RWPE2 (cell line): ENCODE measurements around the gene TMEM158.

Experiments used
- ATAC-seq: fragments of 200-7000 bp; cut with Tn5 transposase; 3 replicates; pipeline ENCODE4 v1.9.1; 2021; ENCODE audit warnings: low read depth
- DNase-seq: peaks from one replicate; pipeline ENCODE4 v3.0.0-alpha.2; 2020; ENCODE audit warnings: low spot score
- H3K27ac ChIP-seq: fragments of 450-650 bp; 2 replicates; pipeline ENCODE4 v1.5.1; 2017; ENCODE audit warnings: mild to moderate bottlenecking; ENCODE audit not compliant: poor library complexity, severe bottlenecking
- H3K27me3 ChIP-seq: fragments of 250-450 bp; sonication (Bioruptor Pico); 2 replicates; pipeline ENCODE4 v1.5.1; 2021; ENCODE audit warnings: mild to moderate bottlenecking, moderate library complexity; ENCODE audit not compliant: insufficient read depth, poor library complexity, severe bottlenecking
- H3K36me3 ChIP-seq: fragments of 250-450 bp; sonication (Bioruptor Pico); 2 replicates; pipeline ENCODE4 v1.5.1; 2020; ENCODE audit warnings: low read depth, mild to moderate bottlenecking, moderate library complexity
- H3K4me1 ChIP-seq: fragments of 250-450 bp; sonication (Bioruptor Pico); 2 replicates; pipeline ENCODE4 v1.5.1; 2021; ENCODE audit warnings: mild to moderate bottlenecking, moderate library complexity; ENCODE audit not compliant: insufficient read depth, poor library complexity, severe bottlenecking
- H3K4me3 ChIP-seq: fragments of 250-450 bp; sonication (Bioruptor Pico); 2 replicates; pipeline ENCODE4 v1.5.1; 2021; ENCODE audit warnings: mild to moderate bottlenecking, moderate library complexity; ENCODE audit not compliant: severe bottlenecking
- H3K9me3 ChIP-seq: fragments of 250-450 bp; sonication (Bioruptor Pico); 2 replicates; pipeline ENCODE4 v1.5.1; 2021; ENCODE audit warnings: mild to moderate bottlenecking, moderate library complexity; ENCODE audit not compliant: severe bottlenecking
- TF ChIP-seq, protein P1 (sequence below): fragments of 450-650 bp; IDR thresholded peaks from one replicate; pipeline ENCODE4 v1.5.1; 2017; ENCODE audit warnings: mild to moderate bottlenecking, moderate library complexity; ENCODE audit not compliant: poor library complexity, severe bottlenecking

TMEM158 gene

DNA sequence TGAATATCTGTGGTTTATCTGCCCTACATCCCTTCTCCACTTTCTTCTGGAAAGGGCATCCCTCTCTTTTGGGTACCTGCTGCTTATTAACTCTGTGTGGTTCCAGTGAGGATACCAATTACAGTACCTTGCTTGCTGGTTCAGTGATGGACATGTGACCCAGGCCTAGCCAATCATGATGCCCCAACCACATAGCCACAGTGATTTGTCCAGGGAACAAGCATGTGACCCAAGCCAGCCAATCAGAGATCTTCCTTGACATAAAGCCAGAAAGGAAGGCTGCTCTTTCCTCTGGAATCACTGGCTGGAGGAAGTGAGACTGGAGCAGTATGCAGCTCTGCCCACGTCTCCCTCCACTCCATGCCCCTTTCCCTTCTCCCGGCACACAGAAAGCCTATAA is 10.9 kb upstream of the TMEM158 start:
- H3K4me1 ChIP-seq, result no peaks in the 10 kb centered on the region
- no peak overlapping the region for H3K27ac ChIP-seq
- H3K36me3 ChIP-seq, result no peaks in the 10 kb centered on the region
- no peaks in the 10 kb centered on the region for H3K27me3 ChIP-seq
- no peak for ATAC-seq
- no peak for DNase-seq
- no peak overlapping the region for H3K4me3 ChIP-seq
- no peaks in the 10 kb centered on the region for H3K9me3 ChIP-seq
- TF ChIP-seq, protein P1, sequence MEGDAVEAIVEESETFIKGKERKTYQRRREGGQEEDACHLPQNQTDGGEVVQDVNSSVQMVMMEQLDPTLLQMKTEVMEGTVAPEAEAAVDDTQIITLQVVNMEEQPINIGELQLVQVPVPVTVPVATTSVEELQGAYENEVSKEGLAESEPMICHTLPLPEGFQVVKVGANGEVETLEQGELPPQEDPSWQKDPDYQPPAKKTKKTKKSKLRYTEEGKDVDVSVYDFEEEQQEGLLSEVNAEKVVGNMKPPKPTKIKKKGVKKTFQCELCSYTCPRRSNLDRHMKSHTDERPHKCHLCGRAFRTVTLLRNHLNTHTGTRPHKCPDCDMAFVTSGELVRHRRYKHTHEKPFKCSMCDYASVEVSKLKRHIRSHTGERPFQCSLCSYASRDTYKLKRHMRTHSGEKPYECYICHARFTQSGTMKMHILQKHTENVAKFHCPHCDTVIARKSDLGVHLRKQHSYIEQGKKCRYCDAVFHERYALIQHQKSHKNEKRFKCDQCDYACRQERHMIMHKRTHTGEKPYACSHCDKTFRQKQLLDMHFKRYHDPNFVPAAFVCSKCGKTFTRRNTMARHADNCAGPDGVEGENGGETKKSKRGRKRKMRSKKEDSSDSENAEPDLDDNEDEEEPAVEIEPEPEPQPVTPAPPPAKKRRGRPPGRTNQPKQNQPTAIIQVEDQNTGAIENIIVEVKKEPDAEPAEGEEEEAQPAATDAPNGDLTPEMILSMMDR, result no peak

DNA sequence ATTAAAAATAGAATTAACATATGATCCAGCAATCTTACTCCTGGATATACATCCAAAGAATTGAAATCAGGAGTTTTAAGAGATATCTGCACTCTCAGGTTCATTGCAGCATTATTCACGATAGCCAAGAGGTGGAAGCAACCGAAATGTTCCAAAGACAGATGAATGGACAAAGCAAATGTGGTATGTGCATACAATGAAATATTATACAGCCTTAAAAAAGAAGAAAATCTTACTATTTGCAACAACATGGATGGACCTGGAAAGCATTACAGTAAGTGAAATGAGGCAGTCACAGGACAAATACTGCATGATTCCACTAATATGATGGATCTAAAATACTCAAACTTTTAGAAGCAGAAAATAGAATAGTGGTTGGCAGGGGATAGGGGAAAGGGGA is 9.3 kb upstream of the TMEM158 start:
- TF ChIP-seq, protein P1, result no peak
- Histone ChIP-seq H3K27ac (no peak overlapping the region), H3K27me3 (no peaks in the 10 kb centered on the region), H3K4me3 (no peak overlapping the region), H3K9me3 (no peaks in the 10 kb centered on the region), H3K4me1 (no peaks in the 10 kb centered on the region), H3K36me3 (no peaks in the 10 kb centered on the region)
- DNase-seq, result no peak
- no peak for ATAC-seq

DNA sequence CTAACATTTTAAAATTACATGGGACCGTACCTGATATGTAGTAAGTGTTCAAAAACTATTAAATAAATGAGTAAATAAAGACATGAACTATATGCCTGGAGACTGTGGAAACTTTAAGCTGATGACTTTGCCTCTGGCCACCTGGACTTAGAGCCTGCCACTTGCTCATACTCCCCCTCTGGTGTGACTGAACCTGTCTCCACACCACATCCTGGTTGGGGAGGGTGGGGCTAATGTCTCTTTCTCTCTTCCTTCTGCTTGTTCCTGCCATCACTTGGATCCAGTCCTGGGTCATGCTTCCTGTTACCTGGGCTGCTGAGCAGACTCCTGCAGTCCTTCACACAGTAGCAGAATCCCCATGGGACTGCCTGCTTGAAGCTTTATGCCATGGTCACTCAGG is 8.2 kb upstream of the TMEM158 start:
- TF ChIP-seq, protein P1, result no peak
- no peaks in the 10 kb centered on the region for H3K36me3 ChIP-seq
- H3K4me1 ChIP-seq, result no peaks in the 10 kb centered on the region
- H3K9me3 ChIP-seq, result no peaks in the 10 kb centered on the region
- DNase-seq (no peak), ATAC-seq (no peak; the same call in 2 of the 3 replicates)
- H3K27ac ChIP-seq, result no peak overlapping the region
- no peaks in the 10 kb centered on the region for H3K27me3 ChIP-seq
- no peak overlapping the region for H3K4me3 ChIP-seq

DNA sequence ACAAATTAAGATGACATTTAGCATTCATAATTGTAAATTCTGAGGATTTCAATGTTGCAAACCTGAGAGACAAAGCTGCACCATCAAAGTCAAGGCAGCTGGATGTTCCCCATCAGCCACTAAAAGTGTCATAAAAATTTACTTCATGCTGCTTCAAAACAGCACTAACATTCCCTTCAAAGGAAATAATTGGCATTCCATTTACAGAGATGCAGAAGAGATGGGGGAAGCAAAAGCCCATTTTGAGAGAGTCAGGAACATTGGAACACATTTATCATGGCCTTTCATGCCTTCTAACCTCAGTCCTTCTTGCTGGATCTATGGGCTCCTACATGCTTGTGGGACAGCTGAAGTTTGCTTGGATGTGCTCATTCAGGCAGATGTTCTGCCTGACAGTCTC is 6.4 kb upstream of the TMEM158 start:
- no peak overlapping the region for H3K4me3 ChIP-seq
- DNase-seq (no peak), ATAC-seq (no peak)
- H3K27me3 ChIP-seq, result no peaks in the 10 kb centered on the region
- H3K36me3 ChIP-seq, result no peaks in the 10 kb centered on the region
- TF ChIP-seq, protein P1, result no peak
- H3K4me1 ChIP-seq, result no peaks in the 10 kb centered on the region
- H3K27ac ChIP-seq, result no peak overlapping the region
- no peaks in the 10 kb centered on the region for H3K9me3 ChIP-seq

DNA sequence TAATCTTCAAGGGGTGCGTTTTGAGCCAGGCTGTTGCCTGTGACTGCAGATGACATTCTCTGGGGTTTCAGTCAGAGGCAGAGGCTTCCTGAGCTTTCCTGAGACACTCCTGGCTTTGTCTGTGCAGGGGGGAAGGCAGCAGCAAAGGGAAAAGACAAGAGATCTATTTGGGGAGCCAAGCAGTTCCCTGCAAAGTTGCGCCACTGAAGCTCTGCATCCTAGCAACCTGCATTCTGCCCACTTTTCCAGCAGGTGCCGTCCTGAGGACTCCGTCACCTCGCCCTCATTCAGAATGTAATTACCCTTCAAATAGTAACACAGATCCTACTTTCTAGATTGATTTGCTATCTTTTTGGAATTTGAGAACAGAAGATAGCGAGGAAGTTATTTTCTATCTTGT is 1.9 kb upstream of the TMEM158 start:
- DNase-seq, result no peak
- TF ChIP-seq, protein P1, result no peak
- Histone ChIP-seq H3K4me3 (no peak overlapping the region), H3K36me3 (no peaks in the 10 kb centered on the region), H3K27ac (no peak overlapping the region), H3K4me1 (peaks cover 10% of the 10 kb centered on the region), H3K9me3 (no peaks in the 10 kb centered on the region), H3K27me3 (no peaks in the 10 kb centered on the region)
- no peak for ATAC-seq
